SK-N-SH treated with all-trans-retinoic acid at 6 μM for 48 hours (cell line): ENCODE results near the gene CD151.

Experiments
- ARNTL ChIP-seq: fragments of 450-650 bp; formaldehyde crosslinking; IDR thresholded peaks from 2 replicates; pipeline ENCODE4 v1.5.0; 2020; ENCODE audit warnings: low read depth, mild to moderate bottlenecking, moderate library complexity, borderline replicate concordance
- ESRRG ChIP-seq: fragments of 250-450 bp; sonication (Bioruptor Pico); IDR thresholded peaks from 2 replicates; pipeline ENCODE4 v1.6.1; 2021; ENCODE audit warnings: mild to moderate bottlenecking
- ISL1 ChIP-seq: fragments of 250-450 bp; sonication (Bioruptor Pico); IDR thresholded peaks from 2 replicates; pipeline ENCODE4 v2.1.2; 2022; ENCODE audit warnings: mild to moderate bottlenecking, moderate library complexity
- PPARA ChIP-seq: fragments of 250-450 bp; sonication (Bioruptor Pico); IDR thresholded peaks from 2 replicates; pipeline ENCODE4 v1.5.0; 2020; ENCODE audit warnings: mild to moderate bottlenecking, borderline replicate concordance
- RARB ChIP-seq: fragments of 250-450 bp; sonication (Bioruptor Pico); IDR thresholded peaks from 2 replicates; pipeline ENCODE4 v1.8.0; 2021; ENCODE audit warnings: mild to moderate bottlenecking, moderate library complexity
- SNAI2 ChIP-seq: fragments of 250-450 bp; sonication (Bioruptor Pico); IDR thresholded peaks from 2 replicates; pipeline ENCODE4 v1.5.0; 2020; ENCODE audit warnings: mild to moderate bottlenecking, moderate library complexity
- TCF4 ChIP-seq: fragments of 250-450 bp; sonication (Bioruptor Pico); IDR thresholded peaks from 2 replicates; pipeline ENCODE4 v1.8.0; 2021; ENCODE audit warnings: mild to moderate bottlenecking, moderate library complexity, borderline replicate concordance
- TSHZ2 ChIP-seq: fragments of 250-450 bp; sonication (Bioruptor Pico); IDR thresholded peaks from 2 replicates; pipeline ENCODE4 v1.5.0; 2020; ENCODE audit warnings: mild to moderate bottlenecking, moderate library complexity
- ZFP3 ChIP-seq: fragments of 250-450 bp; sonication (Bioruptor Pico); IDR thresholded peaks from 2 replicates; pipeline ENCODE4 v1.5.0; 2020; ENCODE audit warnings: mild to moderate bottlenecking, moderate library complexity
- ZFP30 ChIP-seq: fragments of 450-650 bp; formaldehyde crosslinking; IDR thresholded peaks from 2 replicates; pipeline ENCODE4 v1.5.0; 2022; ENCODE audit warnings: mild to moderate bottlenecking, moderate library complexity
- ZNF70 ChIP-seq: fragments of 450-650 bp; formaldehyde crosslinking; IDR thresholded peaks from 2 replicates; pipeline ENCODE4 v1.5.0; 2020; ENCODE audit warnings: mild to moderate bottlenecking, moderate library complexity
- ZNF8 ChIP-seq: fragments of 450-650 bp; formaldehyde crosslinking; IDR thresholded peaks from 2 replicates; pipeline ENCODE4 v1.5.0; 2020; ENCODE audit warnings: mild to moderate bottlenecking, moderate library complexity
- TF ChIP-seq, protein P1 (sequence below): fragments of 250-450 bp; sonication (Bioruptor Pico); IDR thresholded peaks from 2 replicates; pipeline ENCODE4 v1.8.0; 2020; ENCODE audit warnings: mild to moderate bottlenecking, moderate library complexity, borderline replicate concordance
- TF ChIP-seq, protein P2 (sequence below): fragments of 250-450 bp; sonication (Bioruptor Pico); IDR thresholded peaks from 2 replicates; pipeline ENCODE4 v1.5.1; 2020; ENCODE audit warnings: low read depth, mild to moderate bottlenecking, moderate library complexity

DNA sequence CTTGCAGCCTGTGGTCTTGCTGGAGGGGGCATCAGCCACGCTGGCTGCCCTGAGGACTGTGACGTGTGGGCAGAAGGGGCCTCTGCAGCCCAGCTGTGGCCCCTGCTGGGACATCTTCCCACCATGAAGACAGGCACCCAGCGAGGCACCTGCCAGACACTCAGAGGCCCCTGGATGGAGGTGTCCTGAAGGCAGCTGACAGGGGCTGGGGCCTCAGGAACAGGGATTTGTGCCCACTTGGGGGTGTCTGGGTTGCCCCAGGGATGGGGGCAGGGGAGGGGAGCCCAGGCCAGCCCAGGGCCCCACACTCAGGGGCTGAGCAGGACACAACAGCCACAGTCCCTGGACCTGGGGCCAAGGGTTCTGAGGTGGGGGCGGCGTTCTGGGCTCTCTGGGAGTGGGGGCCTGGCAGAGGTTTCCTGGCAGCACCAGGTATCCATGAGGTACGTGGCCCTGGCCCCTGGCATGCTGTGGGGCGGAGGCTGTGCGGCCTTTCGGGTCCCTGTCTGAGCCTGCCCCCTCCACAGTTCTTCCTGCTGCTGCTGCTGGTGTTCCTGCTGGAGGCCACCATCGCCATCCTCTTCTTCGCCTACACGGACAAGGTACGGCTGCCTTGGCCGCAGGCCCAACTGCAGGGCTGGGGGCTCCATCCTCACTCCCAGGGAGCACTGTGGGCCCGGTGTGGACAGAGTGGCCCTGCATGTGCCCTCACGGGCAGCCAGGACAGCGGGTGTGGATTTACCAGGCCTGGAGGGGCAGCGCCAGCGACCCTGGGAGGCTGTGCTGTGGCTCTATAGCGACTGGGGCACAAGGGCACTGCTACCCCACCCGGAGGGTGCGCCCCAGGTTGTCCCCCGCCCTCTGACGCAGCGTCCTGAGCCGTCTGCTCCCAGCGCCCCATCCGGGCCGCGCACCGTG is 31.4 kb downstream of the CD151 start:
- TF ChIP-seq RARB (CRISPR knock-in tag) (no peak), ZNF8 (CRISPR knock-in tag) (no peak), SNAI2 (CRISPR knock-in tag) (no peak), PPARA (CRISPR knock-in tag) (no peak), TSHZ2 (CRISPR knock-in tag) (no peak), ISL1 (CRISPR knock-in tag) (no peak), ZFP3 (CRISPR knock-in tag) (no peak), TCF4 (CRISPR knock-in tag) (no peak), ESRRG (CRISPR knock-in tag) (no peak), ZNF70 (no peak), ARNTL (CRISPR knock-in tag) (no peak), ZFP30 (CRISPR knock-in tag) (no peak)
- TF ChIP-seq, protein P1, sequence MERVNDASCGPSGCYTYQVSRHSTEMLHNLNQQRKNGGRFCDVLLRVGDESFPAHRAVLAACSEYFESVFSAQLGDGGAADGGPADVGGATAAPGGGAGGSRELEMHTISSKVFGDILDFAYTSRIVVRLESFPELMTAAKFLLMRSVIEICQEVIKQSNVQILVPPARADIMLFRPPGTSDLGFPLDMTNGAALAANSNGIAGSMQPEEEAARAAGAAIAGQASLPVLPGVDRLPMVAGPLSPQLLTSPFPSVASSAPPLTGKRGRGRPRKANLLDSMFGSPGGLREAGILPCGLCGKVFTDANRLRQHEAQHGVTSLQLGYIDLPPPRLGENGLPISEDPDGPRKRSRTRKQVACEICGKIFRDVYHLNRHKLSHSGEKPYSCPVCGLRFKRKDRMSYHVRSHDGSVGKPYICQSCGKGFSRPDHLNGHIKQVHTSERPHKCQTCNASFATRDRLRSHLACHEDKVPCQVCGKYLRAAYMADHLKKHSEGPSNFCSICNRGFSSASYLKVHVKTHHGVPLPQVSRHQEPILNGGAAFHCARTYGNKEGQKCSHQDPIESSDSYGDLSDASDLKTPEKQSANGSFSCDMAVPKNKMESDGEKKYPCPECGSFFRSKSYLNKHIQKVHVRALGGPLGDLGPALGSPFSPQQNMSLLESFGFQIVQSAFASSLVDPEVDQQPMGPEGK = no peak
- TF ChIP-seq, protein P2, sequence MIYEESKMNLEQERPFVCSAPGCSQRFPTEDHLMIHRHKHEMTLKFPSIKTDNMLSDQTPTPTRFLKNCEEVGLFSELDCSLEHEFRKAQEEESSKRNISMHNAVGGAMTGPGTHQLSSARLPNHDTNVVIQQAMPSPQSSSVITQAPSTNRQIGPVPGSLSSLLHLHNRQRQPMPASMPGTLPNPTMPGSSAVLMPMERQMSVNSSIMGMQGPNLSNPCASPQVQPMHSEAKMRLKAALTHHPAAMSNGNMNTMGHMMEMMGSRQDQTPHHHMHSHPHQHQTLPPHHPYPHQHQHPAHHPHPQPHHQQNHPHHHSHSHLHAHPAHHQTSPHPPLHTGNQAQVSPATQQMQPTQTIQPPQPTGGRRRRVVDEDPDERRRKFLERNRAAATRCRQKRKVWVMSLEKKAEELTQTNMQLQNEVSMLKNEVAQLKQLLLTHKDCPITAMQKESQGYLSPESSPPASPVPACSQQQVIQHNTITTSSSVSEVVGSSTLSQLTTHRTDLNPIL = no peak
